ENCODE data around the gene SYS1. TPM values are rescaled to one million over a fixed set of nuclear protein-coding genes. Genes with fewer than 3 reads are reported as not detected.
A peak's percentile ranks its signal among the peaks of the same experiment; 100 is the strongest.
"Not testable (repeated sequence)": the region's sequence is repeated elsewhere in the genome, so short reads cannot be mapped to it uniquely, and the experiment has no call there.

SYS1 gene
- total RNA-seq, 8 experiments from 2014 or later: 17.3 to 49.8 (median 21.9) TPM

DNA sequence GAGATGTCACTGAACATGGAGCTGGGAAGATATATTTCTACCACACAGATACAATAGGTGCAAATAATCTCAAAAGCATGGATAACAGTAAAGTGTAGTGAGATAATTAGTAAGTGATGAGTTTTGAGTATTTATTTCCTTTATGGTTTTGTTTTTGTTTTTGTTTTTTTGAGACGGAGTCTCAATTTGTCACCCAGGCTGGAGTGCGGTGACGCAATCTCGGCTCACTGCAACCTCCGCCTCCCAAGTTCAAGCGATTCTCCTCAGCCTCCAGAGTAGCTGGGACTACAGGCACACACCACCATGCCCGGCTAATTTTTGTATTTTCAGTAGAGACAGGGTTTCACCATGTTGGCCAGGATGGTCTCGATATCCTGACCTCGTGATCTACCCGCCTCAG is 12.2 kb upstream of the SYS1 start:
- H3K4me1 ChIP-seq (replicated peaks in 1 of 2): peaks cover 0 to 13% of the 10 kb centered on the region in 2 donors
- 82 to 95% (median 91%) methylated on average over 3 to 10 of the region's 10 CpGs; no CpG with 5 or more reads in 2 of the 10 experiments for WGBS, 10 experiments
- not testable (repeated sequence) for ATAC-seq (replicated peaks in 6 of 8); H3K4me3 ChIP-seq; H3K27ac ChIP-seq
- in situ Hi-C loops (cut with MboI; ENCODE audit: low pct_unique_long_range_greater_than_20kb in 2 of 9, low sequenced_read_pairs in 9 of 9, unreplicated experiment in 9 of 9): loop anchor here in 1 of 9 experiments (25.0 kb wide), 1 partner anchor 412 kb away; no protein-coding TSS in a partner anchor

DNA sequence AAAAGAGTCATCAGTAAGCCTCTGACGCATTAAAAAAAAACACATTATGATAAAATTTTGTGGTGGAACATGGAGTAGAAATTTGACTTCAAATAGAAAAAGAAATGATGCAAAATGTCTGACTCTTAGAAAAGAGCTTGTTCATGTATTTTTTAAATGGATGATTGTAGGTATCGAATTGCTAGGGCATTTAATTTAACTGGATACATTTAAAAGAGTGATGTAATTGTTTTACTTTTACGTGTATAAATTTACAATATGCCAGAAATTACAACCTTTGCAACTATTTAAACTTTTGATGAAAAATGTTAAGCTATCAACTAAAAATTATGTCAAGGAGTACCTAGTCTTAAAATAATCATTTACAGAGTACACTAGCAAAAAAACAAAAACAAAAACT is 10.2 kb upstream of the SYS1 start:
- in situ Hi-C loops (cut with MboI; ENCODE audit: low pct_unique_long_range_greater_than_20kb in 2 of 9, low sequenced_read_pairs in 9 of 9, unreplicated experiment in 9 of 9): loop anchor here in 1 of 9 experiments (25.0 kb wide), 1 partner anchor 410 kb away; no protein-coding TSS in a partner anchor
- Histone ChIP-seq H3K27ac (no peak overlapping the region), H3K4me1 (replicated peaks in 1 of 2) (peaks cover 0 to 3% of the 10 kb centered on the region in 2 donors), H3K4me3 (no peak overlapping the region)
- 59 to 94% (median 85%) methylated on average over 2 to 3 of the region's 3 CpGs for WGBS, 10 experiments
- no peak for ATAC-seq (replicated peaks in 6 of 8)

DNA sequence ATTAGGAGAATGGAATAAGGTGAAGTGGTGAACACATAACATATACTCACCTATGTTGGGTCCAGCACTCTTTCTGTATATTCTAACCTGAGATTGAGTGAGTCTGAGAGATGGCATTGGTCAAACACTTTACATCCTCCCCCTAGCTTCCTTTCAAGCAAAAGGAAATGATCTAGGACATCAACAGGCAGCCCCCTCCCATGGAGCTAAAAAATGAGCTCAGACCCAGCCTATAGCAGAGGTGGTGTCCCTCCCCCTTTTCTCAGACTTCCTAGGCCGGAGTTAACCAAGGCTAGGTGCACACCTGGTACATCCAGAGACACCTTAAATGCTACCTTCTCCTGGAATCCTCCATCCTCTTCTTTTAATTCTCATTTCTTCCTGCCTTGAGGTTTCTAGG is 9.2 kb upstream of the SYS1 start:
- ATAC-seq (replicated peaks in 6 of 8): no peak
- WGBS, 10 experiments: 33 to 100% (median 73%) methylated on average over 1 of the region's 1 CpG; no CpG with 5 or more reads in 6 of the 10 experiments
- in situ Hi-C loops (cut with MboI; ENCODE audit: low pct_unique_long_range_greater_than_20kb in 2 of 9, low sequenced_read_pairs in 9 of 9, unreplicated experiment in 9 of 9): loop anchor here in 1 of 9 experiments (25.0 kb wide), 1 partner anchor 409 kb away; no protein-coding TSS in a partner anchor
- H3K27ac ChIP-seq: no peak overlapping the region
- H3K4me3 ChIP-seq: no peak overlapping the region
- H3K4me1 ChIP-seq (replicated peaks in 1 of 2): no peaks in the 10 kb centered on the region

DNA sequence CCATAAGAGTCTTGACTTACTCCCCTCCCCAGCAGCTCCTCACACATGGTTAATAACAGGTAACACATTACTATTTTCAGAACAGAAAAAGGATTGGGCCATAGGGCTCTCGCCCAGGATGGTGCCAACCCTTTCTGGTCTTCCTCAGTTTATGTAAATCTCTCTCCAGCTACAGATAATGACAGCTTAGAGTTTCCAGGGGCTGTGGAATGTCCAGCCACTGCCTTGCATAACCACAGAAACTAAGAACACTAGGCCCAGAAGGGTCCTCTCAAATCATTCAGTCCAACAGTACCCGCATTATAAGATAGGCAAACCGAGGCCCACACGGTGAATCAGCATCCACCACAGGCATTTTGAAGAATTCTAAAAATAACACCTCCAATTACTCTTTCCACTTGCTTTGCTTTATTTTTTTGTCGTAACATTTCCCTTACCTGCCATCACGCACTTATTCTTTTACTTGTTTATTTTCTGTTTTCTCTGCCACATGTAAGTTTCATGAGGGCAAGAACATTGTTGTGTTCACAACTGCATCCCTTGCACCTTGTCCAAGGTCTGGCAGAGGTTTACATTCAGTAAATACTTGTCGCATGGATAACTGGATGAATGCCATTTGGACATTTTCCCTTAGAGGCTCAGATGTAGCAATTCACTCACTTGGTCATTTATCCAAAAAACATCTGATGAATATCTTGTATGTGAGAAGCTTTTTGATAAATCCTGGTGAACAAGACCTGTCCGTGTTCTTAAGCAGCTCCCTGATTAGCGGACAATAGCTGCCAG is 8.3 kb upstream of the SYS1 start:
- no peaks in the 10 kb centered on the region for H3K4me1 ChIP-seq (replicated peaks in 1 of 2)
- no peak overlapping the region for H3K27ac ChIP-seq
- no peak for ATAC-seq (replicated peaks in 6 of 8)
- 58 to 100% (median 76%) methylated on average over 2 to 9 of the region's 9 CpGs for WGBS, 10 experiments
- in situ Hi-C loops (cut with MboI; ENCODE audit: low pct_unique_long_range_greater_than_20kb in 2 of 9, low sequenced_read_pairs in 9 of 9, unreplicated experiment in 9 of 9): loop anchor here in 1 of 9 experiments (25.0 kb wide), 1 partner anchor 408 kb away; no protein-coding TSS in a partner anchor
- no peak overlapping the region for H3K4me3 ChIP-seq

DNA sequence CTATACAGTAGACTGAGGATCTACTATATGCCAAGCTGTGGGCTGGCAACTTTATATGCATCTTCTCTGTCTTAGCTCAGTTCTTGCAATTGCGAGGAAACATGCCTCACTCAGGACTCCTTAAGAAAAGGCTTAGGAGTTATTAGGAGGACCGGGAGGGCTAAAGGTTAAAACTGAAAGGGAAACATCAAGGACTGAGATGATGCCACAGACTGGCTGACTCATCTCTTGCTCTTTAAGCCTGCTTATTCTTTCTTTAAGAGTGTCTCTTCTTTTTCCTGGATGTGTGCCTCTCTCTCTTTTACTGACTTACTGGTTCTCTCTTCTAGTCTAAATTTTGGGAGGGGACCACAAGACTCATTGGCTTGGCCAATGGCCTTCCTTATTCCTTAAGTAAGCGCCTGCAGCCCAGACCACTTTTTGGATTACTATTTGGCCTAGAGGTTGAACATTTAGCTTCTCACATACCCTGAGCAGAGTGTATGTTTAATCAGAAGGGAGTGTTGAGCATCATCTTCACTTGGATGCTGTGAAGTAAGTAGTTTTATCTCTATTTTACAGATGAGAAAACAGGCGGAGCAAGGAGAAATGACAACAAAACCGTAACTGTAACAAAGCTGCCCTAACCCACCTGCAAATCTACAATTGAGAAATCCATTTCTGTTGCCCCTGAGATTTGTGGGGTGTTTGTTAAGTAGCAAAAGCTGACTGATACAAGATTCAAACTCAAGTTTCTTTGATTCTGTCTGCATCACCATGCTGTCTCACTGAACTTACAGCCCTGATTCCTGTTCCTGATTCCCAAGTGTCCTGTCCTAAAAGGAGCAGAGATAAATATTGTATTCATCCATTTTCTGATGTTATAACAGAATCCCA is 7.5 kb upstream of the SYS1 start:
- peak in 4 of 8 experiments; percentile 14 to 66 (median 45) for ATAC-seq (replicated peaks in 6 of 8)
- no peak overlapping the region for H3K27ac ChIP-seq
- no peaks in the 10 kb centered on the region for H3K4me1 ChIP-seq (replicated peaks in 1 of 2)
- in situ Hi-C loops (cut with MboI; ENCODE audit: low pct_unique_long_range_greater_than_20kb in 2 of 9, low sequenced_read_pairs in 9 of 9, unreplicated experiment in 9 of 9): loop anchor here in 1 of 9 experiments (25.0 kb wide), 1 partner anchor 407 kb away; no protein-coding TSS in a partner anchor
- H3K4me3 ChIP-seq: no peak overlapping the region
- WGBS, 10 experiments: 0 to 68% (median 55%) methylated on average over 2 to 5 of the region's 5 CpGs; no CpG with 5 or more reads in 2 of the 10 experiments

DNA sequence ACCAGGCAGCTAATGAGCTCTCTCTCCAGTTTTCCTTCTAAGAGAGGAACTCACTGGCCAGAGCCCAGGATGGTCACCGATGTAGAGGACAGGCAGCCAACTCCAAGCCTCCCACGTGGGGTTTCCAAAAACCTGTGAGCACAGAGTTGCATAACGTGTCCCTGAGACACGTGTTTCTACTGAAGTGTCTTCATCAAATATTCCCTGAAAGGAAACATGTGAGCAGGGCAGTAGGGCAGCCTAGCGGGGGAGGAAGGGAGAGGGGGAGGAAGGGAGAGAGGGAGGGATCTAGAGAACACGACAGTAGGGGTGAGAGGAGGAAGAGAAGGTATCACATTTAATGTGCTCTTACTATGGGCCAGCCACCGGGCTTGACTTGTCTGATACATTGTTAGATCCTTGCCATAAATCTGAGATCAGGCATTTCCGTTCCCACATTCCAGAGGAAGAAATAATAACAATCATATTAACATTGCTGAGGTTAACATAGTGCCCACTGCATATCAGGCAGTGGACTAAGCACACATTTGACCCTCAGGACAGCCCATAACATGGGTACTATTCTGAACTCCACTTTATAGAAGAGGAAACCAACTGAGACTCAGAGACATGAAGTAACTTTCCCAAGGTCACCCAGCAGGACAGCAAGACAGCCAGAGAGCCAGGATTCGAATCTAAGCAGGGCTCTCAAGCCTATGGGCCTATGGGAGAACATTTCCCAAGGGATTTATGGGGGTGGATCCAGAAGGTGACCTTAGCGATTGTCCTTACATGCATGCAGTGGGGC is 4.5 kb upstream of the SYS1 start:
- H3K27ac ChIP-seq: no peak overlapping the region
- H3K4me1 ChIP-seq (replicated peaks in 1 of 2): no peaks in the 10 kb centered on the region
- in situ Hi-C loops (cut with MboI; ENCODE audit: low pct_unique_long_range_greater_than_20kb in 2 of 9, low sequenced_read_pairs in 9 of 9, unreplicated experiment in 9 of 9): loop anchor here in 1 of 9 experiments (25.0 kb wide), 1 partner anchor 404 kb away; no protein-coding TSS in a partner anchor
- ATAC-seq (replicated peaks in 6 of 8): peak in 2 of 8 experiments; percentile 2 to 3
- WGBS, 10 experiments: 8 to 100% (median 34%) methylated on average over 1 to 5 of the region's 10 CpGs; no CpG with 5 or more reads in 2 of the 10 experiments
- H3K4me3 ChIP-seq: no peak overlapping the region

DNA sequence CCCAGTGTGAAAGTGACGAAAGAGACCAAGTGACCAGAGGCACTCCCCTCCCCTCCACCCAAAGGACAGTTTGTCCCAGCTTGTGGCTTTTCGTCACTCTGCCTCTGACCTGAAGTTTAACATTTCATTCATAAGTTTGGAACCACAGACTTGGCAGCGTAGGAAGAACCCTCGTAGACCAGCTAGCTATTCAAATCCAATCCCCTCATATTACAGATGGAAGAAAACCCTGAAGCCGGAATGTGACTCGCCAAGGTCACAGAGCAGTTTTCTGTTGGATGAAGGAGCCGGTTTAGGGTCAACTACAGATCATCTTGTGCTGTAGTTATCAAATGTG is 3.9 kb upstream of the SYS1 start:
- 80 to 100% (median 86%) methylated on average over 2 to 7 of the region's 7 CpGs; no CpG with 5 or more reads in 4 of the 10 experiments for WGBS, 10 experiments
- Histone ChIP-seq H3K27ac (no peak overlapping the region), H3K4me3 (no peak overlapping the region), H3K4me1 (replicated peaks in 1 of 2) (peaks cover 0 to under 1% of the 10 kb centered on the region in 2 donors)
- no peak for ATAC-seq (replicated peaks in 6 of 8)
- in situ Hi-C loops (cut with MboI; ENCODE audit: low pct_unique_long_range_greater_than_20kb in 2 of 9, low sequenced_read_pairs in 9 of 9, unreplicated experiment in 9 of 9): loop anchor here in 1 of 9 experiments (25.0 kb wide), 1 partner anchor 403 kb away; no protein-coding TSS in a partner anchor

DNA sequence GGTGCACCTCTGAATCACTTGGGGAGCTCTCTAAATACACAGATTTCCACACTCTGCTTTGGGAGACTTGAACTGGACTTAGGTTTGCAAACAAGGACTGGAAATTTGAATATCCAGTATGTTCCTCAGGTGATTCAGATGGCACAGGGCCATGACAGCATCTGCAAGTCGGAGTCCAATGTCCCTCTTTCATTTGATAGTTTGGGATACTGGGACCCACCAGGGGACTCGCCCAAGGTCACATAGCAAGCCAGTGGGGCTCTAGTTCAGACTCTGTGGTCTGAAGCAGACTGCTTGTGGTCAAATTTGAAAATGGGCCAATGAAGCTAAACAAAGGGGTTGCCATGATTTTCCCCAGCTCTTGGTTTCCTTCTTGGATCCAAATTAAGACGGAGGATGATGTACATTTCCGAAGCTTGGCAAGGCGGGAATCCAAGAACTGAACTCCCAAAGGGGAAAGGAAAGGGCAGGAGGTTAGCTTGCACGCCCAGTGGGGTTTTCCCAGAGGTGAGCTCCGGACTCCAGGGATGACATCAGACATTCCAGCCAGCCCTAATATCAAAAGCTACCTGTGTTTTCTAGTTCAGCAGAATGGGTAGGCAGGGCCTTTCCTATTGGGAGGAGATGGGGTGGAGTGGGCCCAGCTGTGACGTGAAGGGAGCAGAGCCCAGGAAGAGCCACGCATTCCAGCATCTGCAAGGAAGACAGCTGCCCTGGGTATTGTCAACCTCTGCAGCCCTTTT is 3.4 kb upstream of the SYS1 start:
- in situ Hi-C loops (cut with MboI; ENCODE audit: low pct_unique_long_range_greater_than_20kb in 2 of 9, low sequenced_read_pairs in 9 of 9, unreplicated experiment in 9 of 9): loop anchor here in 1 of 9 experiments (25.0 kb wide), 1 partner anchor 403 kb away; no protein-coding TSS in a partner anchor
- Histone ChIP-seq H3K27ac (no peak overlapping the region), H3K4me1 (replicated peaks in 1 of 2) (peaks cover 0 to 4% of the 10 kb centered on the region in 2 donors), H3K4me3 (no peak overlapping the region)
- 71 to 100% (median 88%) methylated on average over 1 to 7 of the region's 9 CpGs; no CpG with 5 or more reads in 4 of the 10 experiments for whole genome bisulfite sequencing, 10 experiments
- ATAC-seq (replicated peaks in 6 of 8): peak in 1 of 8 experiments; percentile 1

DNA sequence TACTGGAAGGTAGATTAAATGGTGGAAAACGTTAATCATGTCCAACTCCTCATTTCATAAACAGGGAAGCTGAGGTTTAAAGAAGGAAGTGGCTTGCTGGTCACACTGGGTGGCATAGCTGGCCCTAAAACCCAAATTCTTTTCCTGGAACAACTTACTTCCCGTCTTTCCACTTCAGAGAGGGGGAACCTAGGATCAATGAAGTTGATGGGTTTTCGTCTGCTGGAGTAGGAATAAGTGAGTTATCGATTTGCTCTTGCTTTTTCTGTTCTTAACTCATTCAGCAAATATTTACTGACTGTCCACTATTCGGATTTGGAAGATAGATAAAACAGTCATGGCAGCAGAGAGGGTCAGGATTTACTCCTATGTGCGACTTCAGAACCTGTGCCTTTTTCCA is 1.2 kb upstream of the SYS1 start:
- WGBS, 10 experiments: 50 to 93% (median 70%) methylated on average over 1 to 6 of the region's 6 CpGs; no CpG with 5 or more reads in 1 of the 10 experiments
- Histone ChIP-seq H3K27ac (no peak overlapping the region), H3K4me1 (replicated peaks in 1 of 2) (peaks cover 3 to 5% of the 10 kb centered on the region in 2 donors), H3K4me3 (no peak overlapping the region)
- in situ Hi-C loops (cut with MboI; ENCODE audit: low pct_unique_long_range_greater_than_20kb in 2 of 9, low sequenced_read_pairs in 9 of 9, unreplicated experiment in 9 of 9): loop anchor here in 1 of 9 experiments (25.0 kb wide), 1 partner anchor 401 kb away; no protein-coding TSS in a partner anchor
- ATAC-seq (replicated peaks in 6 of 8): no peak

DNA sequence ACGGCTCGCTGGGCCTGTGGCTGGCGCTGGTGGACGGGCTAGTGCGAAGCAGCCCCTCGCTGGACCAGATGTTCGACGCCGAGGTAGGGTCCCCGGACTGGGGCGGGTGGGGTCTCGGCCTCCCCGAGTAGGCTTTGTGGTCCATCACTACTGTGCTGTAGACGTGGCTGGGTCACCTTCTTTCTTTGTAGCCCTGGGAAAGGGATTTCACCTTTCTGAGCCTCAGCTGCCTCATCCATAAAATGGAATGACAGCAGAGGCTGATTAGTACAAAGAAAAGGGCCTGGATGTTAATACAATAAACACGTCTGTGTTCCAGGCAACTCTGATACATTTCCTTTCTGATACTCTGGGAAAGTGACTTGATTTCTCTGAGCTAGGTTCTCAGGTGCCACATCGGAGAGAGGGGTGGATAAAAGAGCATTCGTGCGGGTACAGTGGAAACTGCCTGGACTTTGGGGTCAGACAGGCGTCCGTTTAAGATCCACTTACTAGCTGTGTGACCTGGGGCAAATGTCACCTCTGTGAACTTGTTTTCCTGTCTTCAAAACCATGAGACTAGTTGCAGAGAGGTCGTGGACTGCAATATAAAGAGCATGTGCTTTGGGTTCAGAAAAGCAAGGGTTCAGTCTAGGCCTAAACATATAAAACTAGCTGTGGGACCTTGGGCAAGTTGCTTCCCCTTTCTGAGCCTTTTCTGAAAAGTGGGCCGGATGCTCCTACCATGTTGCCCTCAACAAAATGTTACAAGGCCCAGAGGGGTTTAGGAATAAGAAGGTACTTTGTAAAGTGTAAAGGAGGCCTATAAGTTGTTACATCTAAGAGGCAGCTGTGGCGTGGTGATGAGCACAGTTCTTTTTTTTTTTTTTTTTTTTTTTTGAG is 896 bp downstream of the SYS1 start:
- Histone ChIP-seq H3K4me1 (replicated peaks in 1 of 2) (peaks cover 3 to 5% of the 10 kb centered on the region in 2 donors), H3K27ac (peak overlapping the region; percentile 98 to 99), H3K4me3 (peak overlapping the region; percentile 75 to 96 (median 80))
- in situ Hi-C loops (cut with MboI; ENCODE audit: low pct_unique_long_range_greater_than_20kb in 2 of 9, low sequenced_read_pairs in 9 of 9, unreplicated experiment in 9 of 9): loop anchor here in 1 of 9 experiments (25.0 kb wide), 1 partner anchor 398 kb away; no protein-coding TSS in a partner anchor
- ATAC-seq (replicated peaks in 6 of 8): no peak
- 10 to 86% (median 27%) methylated on average over 1 to 9 of the region's 23 CpGs; no CpG with 5 or more reads in 1 of the 10 experiments for WGBS, 10 experiments
